GM19395 (cell line): ENCODE data around the gene CACUL1.

ENCODE experiments used
- ATAC-seq: cut with Tn5 transposase; IDR thresholded peaks from one replicate; pipeline ENCODE4 v1.9.1; 2021; ENCODE audit warnings: mild to moderate bottlenecking, moderate library complexity; ENCODE audit not compliant: unreplicated experiment

The CACUL1 gene

DNA sequence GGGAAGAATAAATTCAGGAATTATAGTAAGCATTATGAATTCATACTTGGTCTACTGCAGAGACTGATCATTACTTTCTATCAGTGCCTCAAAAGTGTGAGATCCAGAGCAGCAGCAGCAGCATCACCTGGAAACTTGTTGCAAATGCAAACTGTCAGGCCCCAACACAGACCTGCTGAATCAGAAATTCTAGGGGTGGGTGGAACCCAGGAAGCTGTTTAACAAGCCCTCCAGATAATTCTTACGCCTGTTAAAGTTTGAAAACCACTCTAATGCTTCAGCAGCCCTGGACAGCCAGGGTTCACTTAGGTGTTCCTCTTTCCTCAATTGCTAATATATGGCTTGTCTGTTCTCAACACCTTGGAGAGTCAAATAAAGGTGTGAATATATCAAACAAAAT lies 19.5 kb downstream of the CACUL1 start:
- ATAC-seq = no peak

DNA sequence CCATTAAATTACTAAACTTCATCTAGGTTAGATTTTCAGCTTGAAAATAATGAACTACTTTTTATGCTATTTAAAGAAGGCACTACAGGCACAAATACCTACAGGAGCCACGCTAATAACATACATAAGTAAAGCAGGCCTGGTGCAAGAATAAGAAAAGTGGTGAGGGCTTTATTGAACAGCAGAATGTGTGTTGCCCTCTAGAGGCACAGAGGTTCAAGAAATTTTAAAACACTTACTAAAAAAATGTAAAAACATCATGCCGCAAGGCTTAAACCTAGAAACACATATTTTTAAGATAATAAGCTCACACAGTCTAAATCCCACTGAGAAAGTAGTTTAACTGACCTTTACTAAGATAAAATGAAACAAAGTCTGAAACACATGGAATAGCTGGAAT lies 20.3 kb downstream of the CACUL1 start:
- ATAC-seq = no peak

DNA sequence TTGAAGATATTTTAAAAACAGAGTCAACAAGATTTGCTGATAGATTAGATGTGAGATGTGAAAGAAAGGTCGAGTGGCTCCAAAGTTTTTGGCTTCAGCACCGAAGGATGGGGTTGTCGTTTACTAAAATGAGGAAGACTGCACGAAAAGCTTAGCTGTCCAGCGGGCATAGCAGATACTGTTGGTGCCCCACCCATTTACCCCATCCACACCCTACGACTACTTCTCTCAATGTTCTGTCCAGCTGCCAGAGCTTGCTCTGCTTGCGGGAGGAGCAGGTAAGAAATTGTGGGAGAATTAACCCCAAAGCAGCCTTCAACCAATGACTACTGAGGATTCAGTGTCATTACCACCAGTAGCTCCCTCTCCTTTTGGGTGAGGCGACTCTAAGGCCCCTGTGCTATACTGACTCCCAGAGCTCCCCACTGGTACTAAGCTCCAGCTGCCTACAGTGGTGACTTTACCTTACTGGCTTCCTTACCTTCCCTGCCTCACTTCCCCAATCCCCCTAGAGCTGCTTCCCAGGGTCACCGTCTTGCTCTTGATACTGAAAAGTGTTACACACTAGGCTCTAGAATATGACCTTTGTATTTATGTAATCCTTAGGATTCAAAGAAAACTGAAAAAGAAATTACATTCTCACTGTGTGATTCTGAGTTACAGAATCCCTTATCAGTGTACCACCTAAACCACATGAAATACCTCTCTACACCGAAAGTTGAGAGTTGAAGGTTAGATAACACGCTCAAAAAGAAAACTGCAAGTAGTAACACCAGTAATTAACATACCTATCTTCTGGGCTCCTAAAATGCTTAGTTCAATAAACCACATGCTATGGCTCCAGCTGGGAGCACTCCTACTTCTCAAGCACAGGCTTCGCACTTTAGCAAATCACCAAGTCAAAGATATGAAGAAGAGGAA lies 22.3 kb downstream of the CACUL1 start:
- ATAC-seq = peak; percentile 70

DNA sequence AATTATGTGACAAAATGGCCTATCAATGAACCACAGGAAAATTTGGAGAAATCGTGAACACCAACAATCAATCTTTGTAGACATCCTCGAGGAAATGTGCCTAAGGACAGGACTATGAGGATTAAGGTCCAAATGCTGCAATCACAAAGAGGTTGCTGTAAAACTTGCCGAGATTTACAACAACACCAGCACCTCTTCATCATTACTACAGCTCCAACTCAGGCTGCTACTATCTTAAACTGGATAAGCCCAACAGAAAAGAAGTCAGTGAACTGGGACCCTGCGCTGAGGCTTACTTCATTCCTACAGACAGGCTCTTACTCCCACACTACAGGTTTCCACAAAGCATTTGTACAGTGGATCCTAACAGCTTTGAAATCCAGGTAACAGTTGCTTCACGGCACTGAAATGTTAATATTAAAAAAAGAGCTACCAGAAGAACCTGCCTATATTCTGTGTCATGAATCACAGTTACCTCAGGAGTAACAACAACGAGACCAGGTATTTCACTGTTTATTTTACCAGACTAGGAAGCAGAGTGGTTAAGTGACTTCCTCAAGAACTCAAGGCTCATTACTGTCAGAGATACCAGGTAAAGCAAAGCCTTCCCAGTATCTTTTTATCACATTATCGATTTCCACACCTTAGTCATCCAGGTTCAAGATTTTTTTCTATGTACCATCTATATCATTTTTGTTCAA lies 23.9 kb downstream of the CACUL1 start:
- no peak for ATAC-seq

DNA sequence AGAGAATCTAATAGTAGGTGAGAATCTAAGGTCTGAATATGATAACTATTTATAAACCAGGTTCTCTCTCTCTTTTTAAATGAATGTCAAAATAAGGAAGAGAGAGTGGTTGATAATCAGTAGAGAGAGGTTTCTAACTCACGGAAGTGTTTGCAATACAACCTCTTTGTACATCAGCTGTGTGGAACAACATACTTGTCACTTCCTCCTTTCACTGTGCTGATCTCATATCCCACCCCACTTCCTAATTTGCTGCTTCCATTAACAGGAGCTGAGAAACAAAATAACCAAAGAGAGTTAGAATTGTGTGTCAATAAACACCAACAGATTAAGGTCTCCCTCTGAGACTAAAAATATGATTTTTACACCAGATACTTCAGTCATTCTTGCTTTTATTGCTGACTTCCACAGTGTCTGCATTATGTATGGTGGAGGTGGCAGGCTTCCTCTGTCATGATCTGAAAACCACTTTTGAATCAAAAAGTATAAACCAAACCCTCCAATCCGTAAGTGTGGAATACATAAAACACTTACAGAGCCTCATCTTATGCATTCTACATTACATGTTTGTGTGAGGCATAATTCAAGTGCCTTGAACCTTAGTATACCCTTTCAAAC lies 25.0 kb downstream of the CACUL1 start:
- ATAC-seq = peak; percentile 93

DNA sequence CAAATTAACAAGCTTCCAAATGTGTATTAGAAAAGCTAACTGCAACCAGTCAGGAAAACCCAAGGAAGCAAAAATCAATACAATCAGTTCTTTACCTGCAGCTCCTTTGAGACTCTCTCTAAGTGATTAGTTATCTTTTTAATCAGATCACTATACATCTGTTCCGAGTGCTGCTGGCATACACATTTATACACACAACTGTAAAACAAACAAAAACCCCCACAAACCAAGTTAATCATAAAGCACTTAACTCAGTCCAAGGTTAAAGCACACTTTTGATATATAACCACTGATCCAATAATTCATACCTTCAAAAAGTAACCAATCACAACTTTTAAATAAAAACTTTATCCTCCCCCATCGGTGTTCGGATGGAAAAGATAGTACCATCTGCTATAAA lies 25.6 kb downstream of the CACUL1 start:
- ATAC-seq = peak; percentile 3

DNA sequence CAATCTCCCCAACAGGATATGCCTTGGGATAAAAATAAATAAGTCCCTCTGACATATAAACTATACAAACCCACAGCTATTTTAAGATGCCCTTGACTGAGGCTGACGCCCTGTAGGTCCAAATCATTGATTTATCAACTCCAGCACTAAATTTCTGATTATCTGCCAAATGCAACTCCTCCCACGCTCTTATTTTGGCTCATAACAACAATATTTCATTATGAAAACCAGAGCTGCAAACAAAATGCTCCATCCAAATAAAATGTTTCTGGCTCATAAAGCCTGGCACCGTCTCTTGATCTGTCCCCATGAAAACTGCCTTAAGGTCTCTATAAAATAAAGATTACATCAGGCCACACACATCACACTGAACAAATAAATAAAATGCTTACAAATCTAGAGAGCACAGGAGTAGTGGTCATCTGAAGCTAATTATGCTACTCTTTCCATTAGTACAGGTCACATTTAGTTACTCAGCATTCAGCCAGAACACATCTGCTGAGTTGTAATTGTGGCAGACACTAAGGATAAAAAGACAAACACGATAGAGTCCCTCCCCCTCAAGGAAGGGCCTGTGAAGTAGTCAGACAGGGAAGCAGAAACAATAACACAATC lies 28.8 kb downstream of the CACUL1 start:
- ATAC-seq = no peak

DNA sequence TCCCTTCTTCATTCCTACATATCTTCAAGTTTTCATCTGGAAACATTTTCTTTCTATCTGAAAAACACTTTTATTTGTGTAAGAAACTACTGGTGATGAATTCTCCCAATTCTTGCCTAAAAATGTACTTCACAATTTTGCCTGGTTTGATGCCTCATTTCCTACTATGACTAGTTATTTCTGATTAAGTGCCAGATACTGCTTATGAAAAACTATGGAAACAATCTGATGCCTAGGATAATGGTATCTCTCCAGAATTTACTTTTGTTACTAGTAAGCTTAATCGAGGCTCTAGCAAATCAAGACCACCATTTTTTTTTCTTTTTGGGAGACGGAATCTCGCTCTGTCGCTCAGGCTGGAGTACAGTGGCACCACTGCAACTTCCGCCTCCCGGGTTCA lies 31.3 kb downstream of the CACUL1 start:
- no peak for ATAC-seq

DNA sequence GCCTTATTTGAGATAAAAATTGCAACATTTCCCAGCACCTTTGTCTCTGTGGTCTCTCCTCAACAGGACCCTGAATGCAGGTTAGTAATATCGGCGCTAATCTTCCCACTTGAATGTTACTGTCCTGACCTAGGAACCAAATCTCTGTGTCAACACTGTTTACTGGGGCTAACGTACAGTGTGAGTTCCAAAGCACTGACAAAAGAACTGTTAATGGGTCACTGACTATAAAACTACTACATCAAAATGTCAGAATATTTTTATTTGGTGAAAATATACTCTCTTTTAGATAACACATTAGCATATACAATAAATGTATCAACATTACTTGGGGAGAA lies 33.3 kb downstream of the CACUL1 start:
- no peak for ATAC-seq

DNA sequence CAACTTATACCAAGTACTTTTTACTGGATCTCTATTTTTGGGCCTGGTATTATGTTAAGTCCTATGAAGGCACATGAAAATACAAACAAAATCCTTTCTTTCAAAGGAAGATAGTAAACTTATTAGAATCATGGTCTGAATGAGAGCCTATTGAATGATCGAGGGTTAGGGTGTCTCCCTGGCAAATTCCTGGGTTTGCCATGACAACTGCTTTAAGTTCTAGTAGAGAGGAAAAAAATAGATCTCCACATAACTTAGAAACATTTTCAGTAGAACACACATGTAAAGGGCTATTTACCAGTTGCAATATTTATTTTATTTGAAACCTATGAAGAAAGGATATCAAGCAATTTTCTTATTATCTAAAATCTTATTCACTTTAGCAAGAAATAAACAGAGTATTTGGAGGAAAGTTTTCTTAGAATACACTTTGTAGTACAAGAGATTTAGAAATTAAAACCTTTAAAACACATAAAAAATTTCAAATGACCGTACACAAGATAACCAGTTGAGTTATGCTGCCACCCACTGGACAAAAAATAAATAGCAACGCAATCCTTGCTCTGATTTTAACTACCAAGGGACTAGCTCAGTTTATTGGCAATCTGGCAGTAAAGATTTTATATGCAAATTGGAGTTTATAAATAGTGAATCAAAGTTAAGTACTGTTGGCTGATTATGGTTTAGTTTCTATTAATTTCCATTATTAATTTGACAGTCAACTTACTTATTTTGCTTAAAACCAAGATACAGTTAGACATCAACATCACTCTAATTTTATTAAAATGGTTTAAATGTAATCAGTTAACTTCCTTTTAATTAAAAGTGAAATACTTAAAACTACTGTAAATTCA lies 33.9 kb downstream of the CACUL1 start:
- peak; percentile 62 for ATAC-seq

DNA sequence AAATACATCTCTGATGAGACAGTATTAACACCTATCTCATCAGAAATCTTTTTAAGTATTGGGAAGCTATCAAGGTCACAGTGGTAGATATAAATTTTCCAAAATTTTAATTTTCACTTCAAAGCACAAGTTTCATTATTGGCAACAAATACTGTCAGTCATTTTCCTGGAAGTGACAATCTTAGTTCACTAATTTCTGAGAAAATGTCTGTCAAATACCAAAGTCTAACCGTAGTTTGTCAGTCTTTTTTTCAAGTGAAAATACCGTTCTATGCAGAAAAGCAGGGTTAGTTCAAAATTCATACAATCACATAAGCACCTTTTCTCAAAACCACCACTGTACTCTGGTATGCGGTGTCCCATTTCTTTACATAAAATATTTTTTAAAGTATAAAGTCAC lies 40.4 kb downstream of the CACUL1 start:
- ATAC-seq = no peak

DNA sequence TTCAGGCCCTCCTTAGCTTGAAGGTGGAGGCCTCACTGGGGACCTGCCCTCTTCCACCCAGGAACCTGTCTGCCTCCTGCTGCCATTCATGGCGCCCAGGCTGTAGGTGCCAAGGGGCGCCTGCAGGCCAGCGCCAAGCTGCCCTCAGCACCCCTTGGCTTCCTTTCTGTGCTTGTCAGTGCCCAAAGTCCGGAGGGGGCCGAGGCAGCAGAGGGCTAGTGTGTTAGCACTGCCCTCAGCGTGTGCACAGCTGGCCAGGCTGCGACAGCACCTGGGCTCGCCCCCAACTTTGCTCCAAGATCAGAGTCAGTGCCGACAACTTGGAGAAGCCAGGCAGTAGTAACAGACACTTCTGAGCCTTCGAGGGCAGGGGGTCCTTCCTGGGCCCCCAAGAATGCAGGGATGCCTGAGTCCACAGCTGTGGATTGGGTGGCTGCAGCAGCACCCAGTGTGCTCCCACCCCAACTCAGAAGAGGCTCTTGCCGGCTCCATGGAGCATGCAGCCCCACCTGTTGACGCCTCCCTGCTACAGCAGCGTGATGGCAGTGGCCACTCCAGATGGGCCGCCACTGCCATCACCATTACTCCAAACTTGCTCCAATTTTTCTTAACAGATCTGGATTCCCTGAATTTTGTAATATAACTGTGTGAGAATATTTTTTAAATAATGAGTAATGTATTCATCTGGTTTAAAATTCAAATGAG lies 41.7 kb downstream of the CACUL1 start:
- no peak for ATAC-seq

DNA sequence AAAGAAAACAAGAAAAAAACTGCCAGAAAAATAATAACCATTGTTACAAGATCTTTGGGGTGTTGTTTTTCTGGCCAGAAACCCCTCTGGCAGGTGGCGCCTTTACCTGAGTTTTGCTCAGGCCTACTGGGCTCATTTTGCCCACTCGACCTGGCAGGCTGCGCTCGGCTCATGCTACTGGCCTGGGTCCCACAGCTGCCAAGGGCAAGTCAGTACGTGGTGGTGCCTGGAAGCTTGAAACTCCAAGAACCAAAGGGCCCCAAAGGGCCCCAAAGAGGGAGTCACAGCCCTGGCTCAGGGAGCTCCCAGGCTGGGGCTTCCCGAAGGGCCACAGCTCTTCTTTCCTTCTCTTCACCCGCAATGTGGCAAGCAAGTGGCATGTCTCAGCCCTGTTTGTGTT lies 42.7 kb downstream of the CACUL1 start:
- no peak for ATAC-seq

DNA sequence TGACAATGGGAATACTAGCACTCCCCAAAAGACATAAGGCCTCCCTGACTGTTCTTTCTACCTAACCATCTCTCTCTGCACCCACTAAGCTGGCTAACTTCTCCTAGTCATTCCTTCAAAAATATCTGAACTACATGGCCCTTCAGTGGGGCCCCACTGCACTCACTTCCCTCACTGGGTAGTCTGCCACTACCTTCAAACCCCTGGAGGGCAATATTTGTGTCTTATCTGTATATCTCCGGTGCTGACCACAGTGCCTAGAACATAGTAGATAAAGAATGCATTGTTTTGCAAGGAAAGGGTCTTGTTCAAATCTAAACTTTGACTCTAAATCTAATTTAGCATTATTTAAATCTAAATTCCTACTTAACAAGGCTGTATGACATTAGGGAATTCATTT lies 44.3 kb downstream of the CACUL1 start:
- ATAC-seq = no peak

DNA sequence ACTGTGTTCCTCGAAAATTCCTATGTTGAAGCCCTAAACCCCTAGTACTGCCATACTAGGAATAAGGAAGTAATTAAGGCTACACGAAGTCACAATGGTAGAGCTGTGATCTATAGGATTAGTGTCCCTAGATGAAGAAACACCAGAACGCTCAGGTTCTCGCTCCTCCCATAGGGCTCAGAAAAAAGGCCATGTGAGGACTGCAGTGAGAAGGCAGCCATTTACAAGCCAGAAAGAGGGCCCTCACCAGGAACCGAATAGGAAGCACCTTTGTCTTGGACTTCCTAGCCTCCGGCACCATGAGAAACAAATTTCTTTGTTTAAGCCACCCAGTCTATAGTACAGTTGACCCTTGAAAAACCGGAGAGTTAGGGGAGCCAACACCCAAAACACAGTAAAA lies 46.2 kb downstream of the CACUL1 start:
- ATAC-seq = no peak

DNA sequence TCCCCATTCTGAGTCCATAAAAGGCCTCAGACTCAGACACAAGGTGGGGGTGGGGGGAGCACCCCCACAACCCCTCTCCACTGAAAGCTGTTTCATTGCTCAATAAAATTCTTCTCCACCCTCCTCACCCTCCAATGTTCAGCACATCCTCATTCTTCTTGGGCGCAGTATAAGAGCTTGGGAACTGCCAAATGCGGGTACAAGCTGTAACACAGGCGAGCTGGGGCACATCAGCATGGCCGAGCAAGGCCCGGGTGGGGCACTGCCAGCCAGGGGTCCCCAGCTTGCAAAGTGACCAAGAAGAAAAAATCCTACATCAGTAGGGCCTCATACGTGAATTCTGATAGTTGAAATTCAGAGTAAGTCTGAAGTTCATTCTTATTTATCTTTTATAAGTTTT lies 50.1 kb downstream of the CACUL1 start:
- ATAC-seq = no peak

DNA sequence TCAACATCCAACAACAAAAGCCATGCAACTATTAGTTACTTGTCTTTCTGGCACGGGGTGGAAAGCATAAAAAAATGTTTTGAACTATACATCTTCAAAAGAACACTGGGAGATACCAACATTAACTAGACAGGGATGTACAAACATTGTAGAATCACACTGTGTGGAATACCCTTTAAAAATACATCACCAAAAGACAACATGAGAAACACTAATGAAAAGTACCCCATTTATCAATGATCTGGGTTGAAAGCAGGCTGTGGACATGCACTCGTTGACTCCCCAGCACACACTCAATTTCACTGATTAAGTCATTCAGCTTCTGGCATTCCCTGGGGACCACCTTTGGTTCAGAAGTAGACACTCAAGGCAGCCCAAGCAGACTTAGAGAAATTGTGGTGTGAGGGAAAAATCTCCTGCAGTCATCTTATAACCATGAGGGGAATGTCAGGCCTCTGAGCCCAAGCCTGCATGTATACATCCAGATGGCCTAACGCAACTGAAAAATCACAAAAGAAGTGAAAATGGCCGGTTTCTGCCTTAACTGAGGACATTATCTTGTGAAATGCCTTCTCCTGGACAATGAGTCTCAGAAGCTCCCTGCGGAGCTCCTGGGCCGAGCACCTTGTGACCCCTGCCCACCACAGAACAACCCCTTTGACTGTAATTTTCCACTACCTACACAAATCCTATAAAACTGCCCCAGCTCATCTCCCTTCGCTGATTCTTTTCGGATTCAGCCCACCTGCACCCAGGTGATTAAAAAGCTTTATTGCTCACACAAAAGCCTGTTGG lies 53.0 kb downstream of the CACUL1 start:
- no peak for ATAC-seq

DNA sequence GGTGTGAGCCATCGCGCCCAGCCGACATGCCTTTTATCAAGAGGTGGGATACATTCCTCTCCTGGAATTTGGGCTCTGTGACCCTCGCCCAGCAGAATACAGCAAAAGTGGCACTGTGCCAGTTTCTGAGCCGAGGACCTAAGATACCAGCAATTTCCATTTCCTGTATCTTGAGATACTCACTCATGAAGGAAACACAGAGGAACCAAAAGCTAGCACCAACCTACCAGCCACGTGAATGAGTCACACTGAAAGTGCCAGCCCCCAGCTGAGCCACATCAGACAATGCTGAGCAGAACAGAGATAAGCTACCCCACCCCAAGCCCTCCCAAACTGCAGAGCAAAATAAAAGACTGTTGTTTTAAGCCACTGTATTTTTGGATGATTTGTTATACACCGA lies 56.3 kb downstream of the CACUL1 start:
- peak; percentile 98 for ATAC-seq

DNA sequence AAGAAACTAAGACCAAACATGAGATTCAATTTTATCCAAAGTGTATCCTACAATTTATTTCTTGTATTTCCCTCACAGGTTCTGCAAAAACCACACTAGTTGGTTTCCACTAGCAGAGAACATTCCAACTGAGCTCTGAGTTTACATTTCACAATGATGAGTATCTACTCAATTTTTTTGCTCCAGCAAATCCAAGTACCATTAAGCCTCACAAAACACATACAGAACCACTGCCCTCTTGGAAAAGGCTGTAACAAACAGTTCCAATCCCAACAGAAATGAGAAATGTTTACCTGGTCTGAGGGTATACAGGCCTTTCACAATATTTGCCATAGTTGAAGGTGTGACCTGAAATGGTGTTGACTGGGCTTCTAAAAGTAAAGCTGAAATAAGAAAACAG lies 59.9 kb downstream of the CACUL1 start:
- ATAC-seq = no peak
